ENCODE data around the gene SEH1L.

SEH1L gene

GRCh38 chr18:13036622-13037320 lies 89.0 kb downstream of the SEH1L start:
- DNase-seq (ENCODE audit: low read depth), result no peak

Data from stimulated activated CD8-positive, alpha-beta memory T cell treated with anti-CD3 and anti-CD28 coated beads, Interleukin-4, amount 100 ng/mL, for 24 hours (primary cell).